GM12878 (cell line): Measurements from ENCODE around the gene STARD5. TPM values are rescaled to one million over a fixed set of nuclear protein-coding genes. Genes with fewer than 3 reads are reported as not detected.

ENCODE experiments used
- ATAC-seq: fragments of 200-7000 bp; cut with Tn5 transposase; 3 replicates; pipeline ENCODE4 v1.9.1; 2020; ENCODE audit warnings: mild to moderate bottlenecking, moderate library complexity
- BruUV-seq: library from RNA; stranded (reverse); fragments of 400-500 nt; replicated peaks from 2 replicates; lab custom pipeline; 2021; lab: Mats Ljungman, UMichigan
- CTCF ChIA-PET: fragments of 300-600 bp; sonication (Branson Sonifier 250); formaldehyde crosslinking; extraction: SDS; loops from one replicate; lab custom pipeline; 2021; ENCODE audit warnings: inconsistent platforms; lab: Yijun Ruan, JAX
- POLR2A ChIA-PET: fragments of 350-600 bp; formaldehyde crosslinking; extraction: SDS; loops from one replicate; lab custom pipeline; 2021; ENCODE audit warnings: inconsistent platforms; lab: Charles Lee
- RAD21 ChIA-PET: fragments of 300-600 bp; sonication (Branson Sonifier 250); formaldehyde crosslinking; loops from one replicate; lab custom pipeline; 2023; ENCODE audit warnings: antibody characterized with exemption; ENCODE audit not compliant: unreplicated experiment; lab: Charles Lee
- SMC1A ChIA-PET: fragments of 300-600 bp; sonication (Branson Sonifier 250); formaldehyde crosslinking; loops from one replicate; lab custom pipeline; 2023; ENCODE audit not compliant: unreplicated experiment, uncharacterized antibody; lab: Charles Lee
- DNase-seq: peaks from one replicate; pipeline ENCODE4 v3.0.0-alpha.2; 2011; ENCODE audit warnings: low read depth, low spot score
- FAIRE-seq: peaks from 3 replicates; lab custom pipeline; 2011; peaks lifted over from hg19 to GRCh38; lab: Jason Lieb, UNC
- H2AFZ ChIP-seq: 2 replicates; pipeline ENCODE4 v1.6.0; 2011; ENCODE audit warnings: low read depth, low read length, control low read depth; ENCODE audit not compliant: control insufficient read depth
- H3K27ac ChIP-seq: 2 replicates; pipeline ENCODE4 v1.5.1; 2011; ENCODE audit warnings: control low read depth; ENCODE audit not compliant: control insufficient read depth, insufficient read depth
- H3K27me3 ChIP-seq, 2 experiments: replicated peaks in 1 of 2; 2 replicates each; pipeline versions ENCODE4 v1.6.0 to v1.6.1; 2011; ENCODE audit warnings: low read length in 1 of 2; ENCODE audit not compliant: control insufficient read depth in 2 of 2, insufficient read depth in 2 of 2
- H3K36me3 ChIP-seq, 2 experiments: 2 replicates each; pipeline ENCODE4 v1.5.1; 2011; ENCODE audit warnings: low read length in 1 of 2; ENCODE audit not compliant: control insufficient read depth in 2 of 2, insufficient read depth in 2 of 2
- H3K4me1 ChIP-seq: 2 replicates; pipeline ENCODE4 v1.6.1; 2011; ENCODE audit warnings: mild to moderate bottlenecking, low read length, moderate library complexity, mixed read lengths; ENCODE audit not compliant: control insufficient read depth, insufficient read depth
- H3K4me2 ChIP-seq: 2 replicates; pipeline ENCODE4 v1.6.0; 2011; ENCODE audit warnings: control low read depth; ENCODE audit not compliant: control insufficient read depth, insufficient read depth
- H3K4me3 ChIP-seq: fragments of 200-600 bp; sonication (generic); 2 replicates; pipeline ENCODE4 v1.5.1; 2016
- H3K79me2 ChIP-seq: 2 replicates; pipeline ENCODE4 v1.6.0; 2011; ENCODE audit warnings: low read length; ENCODE audit not compliant: control insufficient read depth, insufficient read depth
- H3K9ac ChIP-seq: 2 replicates; pipeline ENCODE4 v1.8.0; 2011; ENCODE audit warnings: low read length, control low read depth, mixed read lengths; ENCODE audit not compliant: control insufficient read depth, insufficient read depth
- H3K9me3 ChIP-seq: replicated peaks from 3 replicates; pipeline ENCODE4 v1.5.1; 2011; ENCODE audit warnings: mild to moderate bottlenecking, low read length; ENCODE audit not compliant: control insufficient read depth, insufficient read depth
- H4K20me1 ChIP-seq: 2 replicates; pipeline ENCODE4 v1.6.0; 2011; ENCODE audit not compliant: control insufficient read depth, insufficient read depth
- DPF2 ChIP-seq: fragments of 450-650 bp; IDR thresholded peaks from 2 replicates; pipeline ENCODE4 v1.6.1; 2017; ENCODE audit warnings: mild to moderate bottlenecking
- MEF2A ChIP-seq: IDR thresholded peaks from 2 replicates; pipeline ENCODE4 v1.6.1; 2011; ENCODE audit warnings: low read depth, mild to moderate bottlenecking, low read length, moderate library complexity; ENCODE audit not compliant: insufficient read depth
- NRF1 ChIP-seq: conservative IDR thresholded peaks from 2 replicates; pipeline ENCODE4 v1.6.1; 2011; ENCODE audit warnings: mild to moderate bottlenecking, low read depth, low read length, improper control_type of control experiment
- WGBS: methylation state at CpG from one replicate; pipeline ENCODE4 v1.1.6; 2016; ENCODE audit warnings: low lambda C conversion rate; ENCODE audit not compliant: insufficient replicate concordance, insufficient coverage; ENCODE audit errors: missing lambda C conversion rate; 5-methylcytosine and 5-hydroxymethylcytosine counted together
- in situ Hi-C: fragments of 300-500 bp; cut with MboI; formaldehyde crosslinking; loops from 9 replicates; pipeline ENCODE4 v1.14.3; 2018; ENCODE audit warnings: mixed read lengths
- intact Hi-C: fragments of 100-400 bp; cut with micrococcal nuclease; formaldehyde crosslinking; loops from one replicate; pipeline ENCODE4 v1.14.2; 2022; ENCODE audit not compliant: unreplicated experiment
- polyA plus RNA-seq, 11 experiments: library from polyadenylated mRNA; depleted of rRNA in 4 of 11; unstranded in 6 of 11; stranded (reverse) in 5 of 11; fragments of >200 nt; fragmentation: Nextera tagmentation in 4 of 11; fragmentation: Illumina TruSeq in 1 of 11; extraction: Ambion mirVana in 4 of 11; extraction: Trizol in 1 of 11; gene quantifications; 1 replicate in 1 of 11; 2 replicates in 10 of 11; pipeline versions ENCODE4 v1.2.1 to v1.2.3, GENCODE V29; 2011 to 2016; ENCODE audit warnings: inconsistent platforms in 2 of 11, missing spikeins in 2 of 11, low read depth in 1 of 11
- total RNA-seq, 4 experiments: library from RNA; depleted of rRNA in 3 of 4; stranded (reverse); fragments of >200 nt in 3 of 4; fragmentation: Illumina TruSeq in 1 of 4; extraction: Trizol in 1 of 4; gene quantifications; 2 replicates each; pipeline versions ENCODE4 v1.2.1 to v1.2.3, GENCODE V29; 2013 to 2021

The STARD5 gene
- total and polyA plus RNA-seq, 10 of the 15 experiments (the other 5 are each of a cell fraction or from before 2014, with no cell fraction given): 2.3 to 9.4 (median 4.7) TPM

DNA sequence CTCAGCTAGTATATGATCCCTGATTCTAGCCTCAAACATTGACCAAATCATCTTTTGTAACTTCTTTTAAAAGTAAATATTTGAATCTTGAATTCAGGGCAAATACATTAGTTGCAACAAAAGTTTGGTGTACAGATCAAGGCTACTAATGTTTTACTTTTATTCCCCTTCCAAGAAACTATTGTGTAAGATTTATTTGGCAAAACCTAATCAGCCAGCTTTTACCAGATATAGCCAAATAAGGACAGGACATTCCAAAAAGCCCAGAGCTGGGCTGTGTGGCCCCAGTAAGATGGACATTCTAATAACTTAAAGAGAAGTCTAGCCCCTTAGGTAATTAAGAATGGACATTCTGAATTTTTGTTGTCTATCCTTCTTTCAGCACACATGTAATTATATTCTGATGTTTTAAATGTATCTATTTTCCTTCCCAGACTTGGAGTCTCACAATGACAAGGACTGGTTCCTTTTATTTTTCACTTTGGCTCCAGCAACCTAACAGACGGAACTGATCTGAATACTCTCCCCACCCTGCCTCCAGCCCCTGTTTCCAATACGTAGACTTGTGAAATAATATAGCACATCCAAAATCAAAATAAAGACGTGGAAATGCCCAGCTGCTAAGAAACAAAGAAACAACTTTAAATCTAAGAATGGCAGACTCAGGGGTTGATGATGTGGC lies 48.1 kb downstream of the STARD5 start:
- in situ Hi-C loops: loop anchor here (25.0 kb wide), 2 partner anchors 1264 to 1936 kb away; partner anchors contain the start of gene HDGFL3
- TF ChIP-seq NRF1 (no peak), DPF2 (no peak), MEF2A (no peak)
- TF ChIP-seq, all 136 proteins: peak for 0
- H3K36me3 ChIP-seq: no peaks in the 10 kb centered on the region
- peak overlapping the region; percentile 41; the same call in 1 of the 2 replicates for H2AFZ ChIP-seq
- CTCF ChIA-PET: interaction anchor here (0.6 to 11.0 kb wide), 31 partner anchors 8 to 301 kb away, joined by 3 to 242 read pairs (median 6); partner anchors contain the start of gene STARD5
- H3K4me1 ChIP-seq: 0 out of 2 replicates have a peak, but pooled peaks cover 3% of the 10 kb centered on the region
- RAD21 ChIA-PET: interaction anchor here (0.5 to 7.4 kb wide), 21 partner anchors 8 to 252 kb away, joined by 3 to 137 read pairs (median 7); partner anchors contain the start of gene STARD5
- no peak for ATAC-seq
- no peaks in the 10 kb centered on the region for H3K27me3 ChIP-seq
- H3K4me2 ChIP-seq: no peak overlapping the region
- no peak overlapping the region for H3K4me3 ChIP-seq
- WGBS: 85% methylated on average over 3 of the region's 3 CpGs
- no peak for FAIRE-seq
- no peak overlapping the region for H3K27ac ChIP-seq
- intact Hi-C loops: loop anchor here (1.0 to 10.0 kb wide), 4 partner anchors 18 to 199 kb away; no protein-coding TSS in a partner anchor
- SMC1A ChIA-PET: interaction anchor here (0.5 to 4.8 kb wide), 33 partner anchors 10 to 833 kb away, joined by 3 to 122 read pairs (median 4); partner anchors contain the start of gene STARD5
- H3K79me2 ChIP-seq: no peaks in the 10 kb centered on the region
- peaks cover 5% of the 10 kb centered on the region for H3K9me3 ChIP-seq
- H4K20me1 ChIP-seq: no peaks in the 10 kb centered on the region
- no peak overlapping the region for H3K9ac ChIP-seq
- no TSS peak for BruUV-seq
- DNase-seq: no peak
- POLR2A ChIA-PET: interaction anchor here (1.5 to 1.7 kb wide), 5 partner anchors 11 to 62 kb away, joined by 3 to 10 read pairs (median 4); no protein-coding TSS in a partner anchor
